SJCRH30 (cell line): Measurements from ENCODE around the gene TBC1D14. TPM values are rescaled to one million over a fixed set of nuclear protein-coding genes. Genes with fewer than 3 reads are reported as not detected.

ENCODE experiments used
- DNase-seq, 2 experiments: peaks; one replicate each; pipeline ENCODE4 v3.0.0-alpha.2; 2015 to 2020
- H3K27ac ChIP-seq: fragments of 250-450 bp; sonication (Bioruptor Pico); 2 replicates; pipeline ENCODE4 v1.5.1; 2020; ENCODE audit warnings: mild to moderate bottlenecking, moderate library complexity
- H3K27me3 ChIP-seq: fragments of 250-450 bp; sonication (Bioruptor Pico); 2 replicates; pipeline ENCODE4 v1.5.1; 2020; ENCODE audit warnings: mild to moderate bottlenecking, moderate library complexity
- H3K36me3 ChIP-seq: fragments of 250-450 bp; sonication (Bioruptor Pico); 2 replicates; pipeline ENCODE4 v1.5.1; 2020; ENCODE audit warnings: mild to moderate bottlenecking, moderate library complexity
- H3K4me1 ChIP-seq: fragments of 250-450 bp; sonication (Bioruptor Pico); 2 replicates; pipeline ENCODE4 v1.5.1; 2020; ENCODE audit warnings: mild to moderate bottlenecking, moderate library complexity
- H3K4me3 ChIP-seq: fragments of 250-450 bp; sonication (Bioruptor Pico); 2 replicates; pipeline ENCODE4 v1.5.1; 2020; ENCODE audit warnings: mild to moderate bottlenecking, moderate library complexity
- H3K9me3 ChIP-seq: fragments of 250-450 bp; sonication (Bioruptor Pico); replicated peaks from 2 replicates; pipeline ENCODE4 v1.5.1; 2020; ENCODE audit warnings: mild to moderate bottlenecking, moderate library complexity
- total RNA-seq: library from RNA; depleted of rRNA; stranded (reverse); fragments of >200 nt; shearing (Covaris generic); gene quantifications from 2 replicates; pipeline ENCODE4 v1.2.3, GENCODE V29; 2014

The TBC1D14 gene
- total RNA-seq, 1 experiment from 2014 or later: 58.0 TPM

GRCh38 chr4:7061815-7062214 lies 152.2 kb downstream of the TBC1D14 start:
- H3K27ac ChIP-seq: no peak overlapping the region
- peaks cover 2% of the 10 kb centered on the region; the same call in 1 of the 2 replicates for H3K4me1 ChIP-seq
- no peak overlapping the region for H3K4me3 ChIP-seq
- peaks cover 75% of the 10 kb centered on the region for H3K36me3 ChIP-seq
- no peaks in the 10 kb centered on the region for H3K9me3 ChIP-seq
- DNase-seq: no peak
- no peaks in the 10 kb centered on the region for H3K27me3 ChIP-seq

- Histone ChIP-seq H3K9me3 (no peaks in the 10 kb centered on the region), H3K36me3 (peaks cover 69% of the 10 kb centered on the region), H3K4me1 (peaks cover 3% of the 10 kb centered on the region; the same call in 1 of the 2 replicates), H3K27me3 (no peaks in the 10 kb centered on the region), H3K4me3 (no peak overlapping the region), H3K27ac (no peak overlapping the region)
- DNase-seq: no peak
Observed at GRCh38 chr4:7062816-7063215, 153.2 kb downstream of the TBC1D14 start.

DNA sequence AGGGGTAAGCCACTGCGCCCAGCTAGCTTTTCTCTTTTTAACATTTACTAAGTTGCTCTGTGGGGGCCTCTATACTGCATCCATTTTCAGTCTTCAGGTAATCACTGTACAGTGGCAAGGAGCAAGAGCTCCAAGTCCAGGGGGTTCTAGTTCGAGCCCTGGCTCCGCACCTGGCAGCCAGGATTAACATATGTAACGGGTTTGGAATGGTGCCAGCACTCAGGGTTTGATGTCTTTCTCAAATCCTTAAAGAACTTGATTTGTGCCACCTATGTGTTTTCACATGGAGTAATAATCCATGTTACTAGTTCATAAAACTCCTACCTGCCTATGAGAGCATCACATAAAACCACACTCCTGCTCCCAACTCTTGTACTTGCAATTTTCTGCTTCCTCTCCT lies 153.7 kb downstream of the TBC1D14 start:
- no peaks in the 10 kb centered on the region for H3K9me3 ChIP-seq
- peaks cover 64% of the 10 kb centered on the region for H3K36me3 ChIP-seq
- no peaks in the 10 kb centered on the region for H3K27me3 ChIP-seq
- peaks cover 3% of the 10 kb centered on the region; the same call in 1 of the 2 replicates for H3K4me1 ChIP-seq
- no peak overlapping the region for H3K4me3 ChIP-seq
- no peak for DNase-seq
- no peak overlapping the region for H3K27ac ChIP-seq

DNA sequence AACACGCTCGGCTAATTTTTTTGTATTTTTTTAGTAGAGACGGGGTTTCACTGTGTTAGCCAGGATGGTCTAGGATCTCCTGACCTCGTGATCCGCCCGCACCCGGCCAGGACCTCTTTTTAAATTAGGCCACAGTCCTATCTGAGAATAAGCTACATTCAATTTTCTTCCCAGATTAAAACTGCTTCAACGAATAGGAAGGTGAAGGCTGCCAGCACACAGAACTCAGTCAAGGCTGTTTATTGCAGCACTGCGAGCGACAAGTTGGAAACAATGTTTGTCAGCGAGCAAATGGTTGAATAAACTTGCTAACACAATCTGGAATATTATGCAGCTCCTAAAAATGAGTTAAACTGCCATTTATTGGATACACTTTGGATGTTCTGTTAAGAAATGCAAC lies 156.4 kb downstream of the TBC1D14 start:
- Histone ChIP-seq H3K4me3 (no peak overlapping the region), H3K27ac (no peak overlapping the region), H3K36me3 (peaks cover 43% of the 10 kb centered on the region)

DNA sequence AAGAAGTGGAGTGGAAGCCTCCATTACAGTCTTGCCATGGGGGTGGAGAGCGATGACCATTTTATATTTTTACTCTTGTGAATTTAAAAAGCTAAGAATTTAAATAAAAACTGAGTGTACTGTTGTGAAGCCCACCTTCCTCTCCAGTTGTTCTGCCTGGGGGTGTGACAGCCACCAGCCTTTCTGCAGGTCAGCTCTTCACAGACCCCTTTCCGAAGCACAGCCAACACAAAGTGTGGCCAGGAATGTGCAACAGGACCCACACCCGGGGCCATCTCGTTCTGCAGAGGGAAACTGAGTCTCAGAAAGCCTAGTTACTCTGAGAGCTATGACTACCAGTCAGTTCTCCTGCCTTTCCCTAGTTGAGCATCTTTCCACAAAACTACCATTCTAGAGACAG lies 156.9 kb downstream of the TBC1D14 start:
- DNase-seq: no peak
- Histone ChIP-seq H3K4me3 (peak overlapping the region; percentile 94), H3K36me3 (peaks cover 38% of the 10 kb centered on the region), H3K27me3 (no peaks in the 10 kb centered on the region), H3K9me3 (no peaks in the 10 kb centered on the region), H3K27ac (no peak overlapping the region), H3K4me1 (peaks cover 6% of the 10 kb centered on the region; the same call in 1 of the 2 replicates)

More for the DNA sequence above, 156.4 kb downstream of the TBC1D14 start:
- Histone ChIP-seq H3K9me3 (no peaks in the 10 kb centered on the region), H3K27me3 (no peaks in the 10 kb centered on the region), H3K4me1 (peaks cover 6% of the 10 kb centered on the region; the same call in 1 of the 2 replicates)
- no peak for DNase-seq

GRCh38 chr4:7067126-7067451 lies 157.5 kb downstream of the TBC1D14 start:
- Histone ChIP-seq H3K27ac (peak overlapping the region; percentile 67), H3K4me1 (peaks cover 6% of the 10 kb centered on the region; the same call in 1 of the 2 replicates), H3K27me3 (no peaks in the 10 kb centered on the region), H3K36me3 (peaks cover 32% of the 10 kb centered on the region), H3K9me3 (no peaks in the 10 kb centered on the region), H3K4me3 (peak overlapping the region; percentile 94)
- no peak for DNase-seq

- no peaks in the 10 kb centered on the region for H3K9me3 ChIP-seq
- H3K27ac ChIP-seq: peak within 1 kb of the TSS; percentile 67
- H3K4me3 ChIP-seq: peak within 1 kb of the TSS; percentile 94
- peak; percentile 100 for DNase-seq
- H3K4me1 ChIP-seq: peaks cover 6% of the 10 kb centered on the region; the same call in 1 of the 2 replicates
- H3K27me3 ChIP-seq: no peaks in the 10 kb centered on the region
- peaks cover 29% of the 10 kb centered on the region for H3K36me3 ChIP-seq
Observed at GRCh38 chr4:7067452-7068278, 158.0 kb downstream of the TBC1D14 start, which contains the start of gene GRPEL1. Gene GRPEL1 (minus strand): TSS chr4:7068064. CDS start chr4:7068032, 32 bp downstream.

DNA sequence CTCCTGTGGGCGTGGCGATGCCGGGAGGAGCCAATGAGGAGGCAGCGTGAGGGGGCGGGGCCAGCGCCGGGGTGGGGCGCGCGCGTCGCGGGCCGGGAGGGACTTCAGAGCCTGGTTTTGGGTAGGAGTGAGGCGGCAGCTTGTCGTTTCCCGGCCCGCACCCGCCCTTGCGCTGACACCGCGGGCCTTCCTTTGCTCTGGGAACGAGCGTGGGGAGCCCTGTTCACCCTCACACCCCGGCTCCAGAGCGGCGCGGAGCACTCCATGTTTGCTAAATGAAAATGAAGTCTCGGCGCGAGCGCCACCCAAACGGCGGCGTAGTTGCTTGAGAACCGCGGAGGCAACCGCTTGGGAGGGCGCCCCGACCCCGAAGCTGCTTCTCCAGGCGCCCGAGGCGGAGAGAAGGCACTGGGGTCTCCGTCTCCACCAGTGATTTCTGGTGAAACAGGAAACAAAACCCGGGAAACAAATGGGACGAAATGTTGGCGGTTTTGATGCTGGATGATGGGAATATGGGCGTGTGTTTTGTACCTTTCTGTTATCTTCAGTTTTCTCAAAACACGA lies 158.7 kb downstream of the TBC1D14 start:
- H3K27ac ChIP-seq: peak overlapping the region; percentile 37; the same call in 1 of the 2 replicates
- no peaks in the 10 kb centered on the region for H3K9me3 ChIP-seq
- no peak for DNase-seq
- H3K4me3 ChIP-seq: peak overlapping the region; percentile 94
- no peaks in the 10 kb centered on the region for H3K27me3 ChIP-seq
- peaks cover 7% of the 10 kb centered on the region; the same call in 1 of the 2 replicates for H3K4me1 ChIP-seq
- H3K36me3 ChIP-seq: peaks cover 22% of the 10 kb centered on the region

- DNase-seq: peak in 1 of 2 experiments; percentile 52
- Histone ChIP-seq H3K9me3 (no peaks in the 10 kb centered on the region), H3K27ac (no peak overlapping the region; the same call in 1 of the 2 replicates), H3K4me3 (peak overlapping the region; percentile 94), H3K36me3 (peaks cover 17% of the 10 kb centered on the region), H3K27me3 (no peaks in the 10 kb centered on the region), H3K4me1 (peaks cover 12% of the 10 kb centered on the region)
Observed at GRCh38 chr4:7068883-7069282, 159.3 kb downstream of the TBC1D14 start.

GRCh38 chr4:7070729-7071511 lies 161.3 kb downstream of the TBC1D14 start:
- Histone ChIP-seq H3K36me3 (peaks cover 6% of the 10 kb centered on the region; the same call in 1 of the 2 replicates), H3K9me3 (no peaks in the 10 kb centered on the region), H3K27me3 (no peaks in the 10 kb centered on the region), H3K27ac (no peak overlapping the region), H3K4me3 (no peak overlapping the region), H3K4me1 (peaks cover 25% of the 10 kb centered on the region)
- peak; percentile 66 to 81 for DNase-seq

- no peak overlapping the region for H3K27ac ChIP-seq
- H3K4me3 ChIP-seq: no peak overlapping the region
- H3K4me1 ChIP-seq: peaks cover 22% of the 10 kb centered on the region
- no peak for DNase-seq
- no peaks in the 10 kb centered on the region for H3K27me3 ChIP-seq
- no peaks in the 10 kb centered on the region for H3K36me3 ChIP-seq
- no peaks in the 10 kb centered on the region for H3K9me3 ChIP-seq
Observed at GRCh38 chr4:7073059-7073458, 163.4 kb downstream of the TBC1D14 start.

DNA sequence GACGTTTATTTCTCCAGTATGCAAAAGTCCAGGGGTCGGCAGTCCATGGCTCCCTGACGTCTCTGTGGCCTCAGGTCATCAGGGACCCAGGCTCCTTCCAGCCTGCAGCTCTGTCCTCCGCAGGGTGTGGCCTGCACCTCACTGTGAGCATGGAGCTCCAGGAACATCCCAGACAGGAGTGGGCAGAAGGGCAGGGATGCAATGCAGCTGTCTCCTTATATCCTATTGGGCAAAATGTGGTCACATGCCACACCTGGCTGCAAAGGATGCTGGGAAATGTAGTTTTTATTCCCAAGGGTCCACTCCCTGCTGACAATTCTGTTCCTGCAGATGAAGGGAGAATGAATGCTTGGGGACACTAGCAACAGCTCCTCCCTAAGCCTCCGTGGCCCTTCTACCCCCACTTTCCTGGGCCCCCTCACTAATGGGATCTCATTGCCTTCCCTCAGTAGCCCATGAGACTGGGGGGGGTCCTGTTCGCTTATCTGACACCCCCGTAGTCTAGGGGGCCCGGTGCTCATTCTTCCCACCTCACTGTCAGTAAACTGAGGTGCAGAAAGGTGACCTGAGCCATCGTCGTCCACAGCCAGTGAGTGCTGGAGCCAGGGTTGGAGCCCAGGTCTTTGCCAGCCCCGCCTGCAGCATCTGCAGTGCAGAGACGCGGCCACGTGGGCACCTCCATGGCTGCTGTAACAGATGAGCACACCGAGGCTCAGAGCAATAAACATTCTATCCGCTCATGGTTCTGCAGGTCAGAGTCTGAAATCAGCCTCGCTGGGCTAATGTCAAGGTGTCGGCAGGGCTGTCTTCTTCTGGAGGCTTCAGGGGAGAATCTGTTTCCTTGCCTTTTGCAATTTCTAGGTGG lies 164.1 kb downstream of the TBC1D14 start:
- no peaks in the 10 kb centered on the region for H3K27me3 ChIP-seq
- H3K36me3 ChIP-seq: no peaks in the 10 kb centered on the region
- no peaks in the 10 kb centered on the region for H3K9me3 ChIP-seq
- H3K4me3 ChIP-seq: no peak overlapping the region
- H3K4me1 ChIP-seq: peaks cover 22% of the 10 kb centered on the region
- peak overlapping the region; percentile 76 for H3K27ac ChIP-seq
- peak; percentile 84 to 93 for DNase-seq

DNA sequence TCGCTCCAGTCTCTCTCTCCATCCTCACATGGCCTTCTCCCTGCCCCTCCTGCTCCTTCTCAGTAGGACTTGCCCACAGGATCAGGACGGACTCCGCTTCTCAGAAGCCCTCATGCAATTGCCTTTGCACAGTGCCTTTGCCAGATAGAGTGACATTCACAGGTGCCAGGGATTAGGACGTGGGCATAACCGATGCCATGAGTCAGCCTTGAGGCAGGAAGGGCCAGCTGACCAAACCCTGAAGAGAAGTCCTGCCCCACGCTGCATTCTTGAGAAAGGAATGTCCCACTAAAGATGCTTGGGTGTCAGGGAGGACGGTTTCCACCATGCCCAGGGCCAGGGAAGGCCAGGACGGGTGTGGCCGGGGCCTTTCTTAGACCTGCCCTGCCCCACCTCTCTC lies 164.8 kb downstream of the TBC1D14 start:
- H3K27me3 ChIP-seq: no peaks in the 10 kb centered on the region
- peak overlapping the region; percentile 76 for H3K27ac ChIP-seq
- 0 out of 2 replicates have a peak, but pooled peaks cover under 1% of the 10 kb centered on the region for H3K9me3 ChIP-seq
- H3K36me3 ChIP-seq: no peaks in the 10 kb centered on the region
- no peak overlapping the region for H3K4me3 ChIP-seq
- DNase-seq: peak; percentile 98
- H3K4me1 ChIP-seq: peaks cover 19% of the 10 kb centered on the region
